HS-27A (cell line): ENCODE results near the gene AKAP8L.
"Not testable (repeated sequence)": the region's sequence is repeated elsewhere in the genome, so short reads cannot be mapped to it uniquely, and the experiment has no call there.

Source experiments
- DNase-seq: peaks from one replicate; pipeline ENCODE4 v3.0.0-alpha.2; 2012; ENCODE audit warnings: low read depth, missing footprints

Gene AKAP8L

DNA sequence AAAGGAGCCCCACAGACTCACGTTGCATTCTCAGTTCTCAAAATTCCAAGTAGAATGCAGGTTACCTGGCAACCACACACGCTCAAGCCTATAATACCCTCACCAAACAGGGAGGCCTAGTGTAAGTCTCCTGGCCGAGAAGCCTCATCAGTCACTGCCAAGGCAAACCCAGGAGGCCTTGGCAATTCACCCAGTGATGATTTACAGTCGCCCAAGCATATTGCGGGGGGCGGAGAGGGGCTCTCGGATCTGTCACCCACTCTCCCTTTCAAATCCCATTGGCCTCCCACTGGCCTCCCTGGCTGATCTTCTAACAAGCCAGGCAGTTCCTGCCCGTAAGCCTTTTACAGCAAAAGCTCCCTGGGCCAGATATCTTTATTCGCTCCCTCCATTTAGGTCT, 1.1 kb downstream of the AKAP8L start:
- DNase-seq, result no peak

- DNase-seq, result no peak
Observed at GRCh38 chr19:15412832-15413231, 6.0 kb downstream of the AKAP8L start.

- DNase-seq, result not testable (repeated sequence)
Observed at GRCh38 chr19:15411351-15411750, 7.4 kb downstream of the AKAP8L start.

GRCh38 chr19:15404780-15405211, 14.0 kb downstream of the AKAP8L start:
- no peak for DNase-seq

- no peak for DNase-seq
Observed at GRCh38 chr19:15404097-15404779, 14.6 kb downstream of the AKAP8L start.

- no peak for DNase-seq
Observed at GRCh38 chr19:15403151-15403531, 15.6 kb downstream of the AKAP8L start.

GRCh38 chr19:15402411-15403150, 16.2 kb downstream of the AKAP8L start:
- no peak for DNase-seq

DNA sequence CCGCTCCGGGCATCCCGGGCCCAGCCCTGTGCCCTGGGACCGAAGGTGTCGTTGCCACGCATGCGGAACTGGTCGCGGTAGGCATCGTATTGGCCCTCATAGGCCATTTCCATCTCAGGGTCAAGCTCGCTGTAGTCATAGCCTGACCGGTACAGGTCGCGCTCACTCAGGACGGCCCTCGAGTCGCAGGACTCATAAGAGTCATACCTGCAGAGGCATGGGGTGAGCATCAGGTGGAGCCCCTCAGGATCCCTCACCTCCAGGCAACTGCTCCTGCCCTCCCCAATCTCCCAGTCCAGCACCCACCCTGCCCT, 17.4 kb downstream of the AKAP8L start:
- no peak for DNase-seq

DNA sequence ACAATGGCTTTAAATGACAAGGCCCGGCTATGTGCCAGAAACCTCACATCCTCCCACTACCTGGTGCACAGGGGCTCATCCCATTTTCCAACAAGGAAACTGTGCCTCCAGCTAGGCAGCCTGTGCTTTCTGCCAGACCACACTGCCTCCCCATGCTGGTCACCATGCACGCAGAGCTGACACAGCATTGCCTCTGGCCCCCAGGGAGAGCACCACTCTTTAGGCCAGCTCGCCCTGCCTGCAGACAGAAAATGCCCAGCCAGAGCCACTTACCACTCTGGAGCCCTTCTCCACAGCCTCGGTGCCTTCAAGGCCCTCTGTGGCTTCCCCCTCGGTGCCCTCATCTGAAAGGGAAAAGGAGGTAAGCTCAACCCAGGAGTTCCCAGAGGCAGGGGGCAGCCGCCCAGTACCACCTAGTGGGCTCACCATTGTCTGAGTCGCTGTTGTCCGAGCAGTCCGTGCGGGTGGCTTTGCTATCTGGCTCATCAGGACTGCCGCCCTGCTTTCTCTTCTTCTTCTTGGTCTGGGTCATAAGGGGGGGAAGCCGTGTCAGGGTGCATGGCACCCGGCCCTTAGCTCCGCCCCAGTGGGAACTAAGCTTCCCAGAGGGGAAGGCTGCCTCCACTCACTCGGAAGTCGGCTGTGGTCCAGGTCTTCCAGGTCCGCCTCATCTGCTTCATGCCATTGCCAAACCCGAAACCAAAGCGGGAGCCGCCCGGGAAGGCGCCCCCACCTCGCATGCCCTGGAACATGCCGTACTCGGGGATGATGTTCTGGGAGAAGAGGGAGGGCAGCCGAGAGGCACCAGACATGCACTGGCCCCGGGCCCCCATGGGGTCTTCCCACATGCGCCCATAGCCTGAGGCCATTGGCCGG, 18.0 kb downstream of the AKAP8L start:
- DNase-seq, result no peak

GRCh38 chr19:15399635-15400034, 19.2 kb downstream of the AKAP8L start:
- DNase-seq, result no peak

DNA sequence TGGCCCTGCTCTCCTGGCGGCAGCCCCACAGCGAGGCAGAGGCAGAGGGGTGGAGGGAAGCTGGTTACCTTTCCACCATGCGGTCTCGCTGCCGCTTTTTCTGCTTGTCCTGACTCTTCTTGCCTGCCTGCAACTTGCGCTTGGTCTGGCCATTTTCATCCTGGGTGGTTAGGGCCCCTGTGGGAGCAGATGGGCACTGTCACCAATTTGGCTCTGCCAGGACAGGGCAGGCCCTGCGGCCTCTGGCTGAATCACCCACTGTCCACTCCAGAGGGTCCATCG, 19.6 kb downstream of the AKAP8L start:
- no peak for DNase-seq

- DNase-seq, result no peak
Observed at GRCh38 chr19:15398501-15399233, 20.1 kb downstream of the AKAP8L start.

GRCh38 chr19:15397782-15398181, 21.0 kb downstream of the AKAP8L start:
- no peak for DNase-seq

DNA sequence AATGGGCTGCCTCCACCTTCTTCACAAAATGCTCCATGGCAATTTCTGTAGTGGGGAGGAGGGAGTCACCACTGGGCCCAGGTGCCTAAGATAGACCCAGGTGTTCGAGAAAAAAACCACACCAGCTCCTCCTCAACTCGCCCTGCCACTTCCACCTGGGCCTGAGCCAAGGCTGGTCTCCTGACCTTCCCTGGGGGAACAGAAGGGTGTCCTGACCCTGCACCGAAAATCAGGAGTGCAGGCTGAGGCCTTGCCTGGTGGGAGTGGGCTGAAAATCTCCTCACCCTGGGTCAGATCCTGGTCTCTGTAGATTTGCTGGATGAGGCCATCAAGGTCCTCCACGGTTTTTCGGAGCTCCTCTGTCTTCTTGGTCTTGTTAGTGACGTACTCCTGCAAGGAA, 21.6 kb downstream of the AKAP8L start:
- DNase-seq, result no peak

- no peak for DNase-seq
Observed at GRCh38 chr19:15396436-15396835, 22.4 kb downstream of the AKAP8L start.

- not testable (repeated sequence) for DNase-seq
Observed at GRCh38 chr19:15395251-15395650, 23.5 kb downstream of the AKAP8L start.

DNA sequence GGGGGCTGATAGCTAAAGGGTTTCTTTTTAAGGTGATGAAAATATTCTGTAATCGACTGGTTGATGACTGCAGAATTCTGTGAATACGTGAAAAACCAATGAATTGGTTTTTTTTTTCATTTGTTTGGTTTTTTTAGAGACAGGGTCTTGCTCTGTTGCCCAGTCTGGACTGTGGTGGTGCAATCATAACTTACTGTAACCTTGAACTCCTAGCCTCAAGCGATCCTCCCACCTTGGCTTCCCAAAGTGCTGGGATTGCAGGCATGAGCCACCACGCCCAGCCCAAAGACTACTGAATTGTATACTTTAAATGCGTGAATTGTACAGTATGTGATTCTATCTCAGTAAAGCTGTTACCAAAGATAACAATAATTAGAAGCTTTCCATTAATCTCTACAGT, 24.4 kb downstream of the AKAP8L start:
- no peak for DNase-seq

DNA sequence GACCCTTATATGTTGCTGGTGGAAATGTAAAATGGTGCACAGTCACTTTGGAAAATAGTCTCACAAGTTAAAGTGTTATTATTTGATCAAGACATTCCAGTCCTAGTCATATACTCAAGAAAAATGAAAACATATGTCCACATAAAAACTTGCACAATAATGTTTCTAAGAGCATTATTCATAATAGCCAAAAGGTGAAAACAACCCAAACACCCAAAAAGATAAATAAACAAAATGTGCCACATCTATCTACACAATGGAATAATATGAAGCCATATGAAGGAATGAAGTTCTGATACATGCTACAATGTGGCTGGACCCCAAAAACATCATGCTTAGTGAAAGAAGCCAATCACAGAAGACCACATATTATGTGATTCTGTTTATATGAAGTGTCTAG, 24.8 kb downstream of the AKAP8L start:
- no peak for DNase-seq

DNA sequence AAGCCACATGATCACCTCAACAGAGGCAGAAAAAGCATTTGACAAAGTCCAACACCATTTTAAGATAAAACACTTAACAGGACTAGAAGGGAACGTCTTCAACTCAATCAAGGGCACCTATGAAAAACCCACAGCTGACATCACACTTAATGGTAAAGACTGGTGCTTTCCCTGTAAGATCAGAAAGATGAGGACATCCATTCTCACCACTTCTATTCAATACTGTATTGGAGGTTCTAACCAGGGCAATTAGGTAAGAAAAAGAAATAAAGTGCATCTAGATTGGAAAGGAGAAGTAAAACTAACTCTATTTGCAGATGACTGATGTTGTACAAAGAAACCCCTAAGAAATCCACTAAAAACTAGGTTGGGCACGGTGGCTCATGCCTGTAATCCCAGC, 28.0 kb downstream of the AKAP8L start:
- DNase-seq, result no peak

GRCh38 chr19:15381864-15382263, 36.9 kb downstream of the AKAP8L start:
- DNase-seq, result no peak

GRCh38 chr19:15381429-15381828, 37.4 kb downstream of the AKAP8L start:
- no peak for DNase-seq

DNA sequence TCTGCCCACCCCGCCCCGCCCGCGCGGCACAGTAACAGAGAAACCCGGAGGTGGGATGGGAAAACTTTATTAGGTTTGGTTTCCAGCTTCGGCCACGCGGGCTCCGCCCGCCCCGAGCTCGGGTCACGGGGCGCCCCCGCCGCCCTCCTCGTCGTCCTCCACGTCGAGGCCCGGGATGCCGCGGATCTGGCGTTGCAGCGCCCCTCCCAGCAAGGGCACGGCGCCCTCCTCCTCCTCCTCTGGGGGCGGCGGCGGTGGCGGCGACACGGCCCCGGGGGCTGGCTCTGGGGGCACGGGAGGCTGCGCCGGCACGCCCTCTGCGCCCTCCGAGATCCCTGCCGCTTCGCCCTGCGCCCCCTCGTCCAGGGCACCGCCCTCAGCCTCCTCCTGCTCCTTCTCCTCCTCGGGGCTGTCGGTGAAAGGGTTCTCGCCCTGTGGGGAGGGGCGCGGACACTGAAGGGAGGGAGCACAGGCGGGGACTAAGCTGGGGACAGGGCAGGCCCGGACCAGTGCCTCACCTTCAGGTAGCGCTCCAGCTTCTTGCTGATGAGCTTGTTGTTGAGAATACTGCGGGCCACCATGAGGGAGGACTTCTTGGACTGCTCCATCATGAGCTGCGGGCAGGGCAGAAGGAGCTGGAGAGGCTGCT, 38.7 kb downstream of the AKAP8L start:
- no peak for DNase-seq
